Right lobe of liver (tissue), 4 donors: ENCODE results near the gene ACOT6.
"Not testable (repeated sequence)": the region's sequence is repeated elsewhere in the genome, so short reads cannot be mapped to it uniquely, and the experiment has no call there.

Experiments
- CTCF ChIP-seq, 4 donors: fragments of 200-600 bp in 3 of 4; fragments of 450-650 bp in 1 of 4; IDR thresholded peaks; one replicate each; pipeline versions ENCODE4 v1.5.1 to v1.8.0; 2016 to 2022; ENCODE audit warnings: antibody characterized with exemption in 4 of 4, mild to moderate bottlenecking in 2 of 4
- POLR2A ChIP-seq: fragments of 450-650 bp; IDR thresholded peaks from one replicate; pipeline ENCODE4 v1.6.1; 2017; ENCODE audit warnings: antibody characterized with exemption, mild to moderate bottlenecking
- donor health status: DM: no; HTN: no; CAD: no.
- donor health status: DM: no; HTN: no; CAD: no.
- donor health status: DM: no; HTN: yes; CAD: no.

GRCh38 chr14:73582102-73582979 is 30.0 kb upstream of the ACOT6 start:
- not testable (repeated sequence) for TF ChIP-seq CTCF (IDR thresholded peaks at IDR 0.05); POLR2A
